Measurements from ENCODE around the gene OR52J3.

Gene OR52J3

DNA sequence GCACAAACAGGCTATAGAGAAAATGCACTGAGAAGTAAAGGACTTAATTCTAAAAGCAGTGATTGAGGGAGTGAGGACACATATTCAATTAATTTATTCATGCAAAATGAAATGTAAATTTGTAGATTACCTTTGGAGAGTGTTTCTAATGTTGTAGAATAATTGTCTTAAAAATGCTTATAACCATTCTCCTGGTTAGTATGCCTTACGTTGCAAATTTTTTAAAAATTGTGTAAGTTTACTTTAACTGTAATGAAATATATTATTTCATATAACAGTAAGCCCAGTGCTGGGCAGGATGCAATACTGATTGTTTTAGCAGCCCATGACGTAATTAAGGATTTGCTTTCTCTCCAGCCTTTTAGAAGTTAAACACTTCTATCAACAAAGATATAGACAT, 49.7 kb downstream of the OR52J3 start:
- DNase-seq (ENCODE audit: low spot score): no peak

All from ecto neural progenitor cell (in vitro differentiated cells).